ENCODE measurements around the gene SYNC.
"Not testable (repeated sequence)": the region's sequence is repeated elsewhere in the genome, so short reads cannot be mapped to it uniquely, and the experiment has no call there.

The SYNC gene

GRCh38 chr1:32713081-32713480, 10.5 kb upstream of the SYNC start:
- H3K36me3 Mint-ChIP-seq, result no peaks in the 10 kb centered on the region
- H3K4me1 Mint-ChIP-seq (ENCODE audit: low read depth), result peaks cover 6% of the 10 kb centered on the region
- H3K27ac Mint-ChIP-seq, result no peak overlapping the region
- H3K9me3 Mint-ChIP-seq (ENCODE audit: low read depth), result no peaks in the 10 kb centered on the region
- H3K4me3 Mint-ChIP-seq, result no peak overlapping the region
- H3K27me3 Mint-ChIP-seq, result no peaks in the 10 kb centered on the region

GRCh38 chr1:32711221-32711620, 8.7 kb upstream of the SYNC start:
- H3K36me3 Mint-ChIP-seq; H3K4me1 Mint-ChIP-seq (ENCODE audit: low read depth); H3K27me3 Mint-ChIP-seq; H3K27ac Mint-ChIP-seq; H3K9me3 Mint-ChIP-seq (ENCODE audit: low read depth); H3K4me3 Mint-ChIP-seq: not testable (repeated sequence)

DNA sequence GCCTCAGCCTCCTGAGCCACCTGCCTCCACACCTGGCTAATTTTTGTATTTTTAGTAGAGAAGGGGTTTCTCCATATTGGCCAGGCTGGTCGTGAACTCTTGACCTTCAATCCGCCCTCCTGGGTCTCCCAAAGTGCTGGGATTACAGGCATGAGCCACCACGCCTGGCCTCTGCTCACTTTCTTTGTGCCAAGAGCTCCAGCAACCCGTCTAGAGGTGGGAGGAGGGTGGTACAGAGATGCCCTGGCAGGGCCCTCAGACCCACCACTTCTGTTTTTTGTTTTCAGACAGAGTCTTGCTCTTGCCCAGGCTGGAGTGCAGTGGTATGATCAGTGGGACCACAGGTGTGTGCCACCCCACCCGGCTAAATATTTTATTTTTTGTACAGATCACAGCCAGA, 6.9 kb upstream of the SYNC start:
- H3K4me3 Mint-ChIP-seq, result no peak overlapping the region
- H3K9me3 Mint-ChIP-seq (ENCODE audit: low read depth), result no peaks in the 10 kb centered on the region
- H3K27ac Mint-ChIP-seq, result no peak overlapping the region
- peaks cover 3% of the 10 kb centered on the region for H3K4me1 Mint-ChIP-seq (ENCODE audit: low read depth)
- peaks cover 3% of the 10 kb centered on the region for H3K27me3 Mint-ChIP-seq
- no peaks in the 10 kb centered on the region for H3K36me3 Mint-ChIP-seq

GRCh38 chr1:32709075-32709474, 6.5 kb upstream of the SYNC start:
- Mint-ChIP-seq H3K27ac (no peak overlapping the region), H3K27me3 (peaks cover 3% of the 10 kb centered on the region), H3K9me3 (ENCODE audit: low read depth) (no peaks in the 10 kb centered on the region), H3K4me3 (no peak overlapping the region), H3K4me1 (ENCODE audit: low read depth) (peaks cover 3% of the 10 kb centered on the region), H3K36me3 (no peaks in the 10 kb centered on the region)

DNA sequence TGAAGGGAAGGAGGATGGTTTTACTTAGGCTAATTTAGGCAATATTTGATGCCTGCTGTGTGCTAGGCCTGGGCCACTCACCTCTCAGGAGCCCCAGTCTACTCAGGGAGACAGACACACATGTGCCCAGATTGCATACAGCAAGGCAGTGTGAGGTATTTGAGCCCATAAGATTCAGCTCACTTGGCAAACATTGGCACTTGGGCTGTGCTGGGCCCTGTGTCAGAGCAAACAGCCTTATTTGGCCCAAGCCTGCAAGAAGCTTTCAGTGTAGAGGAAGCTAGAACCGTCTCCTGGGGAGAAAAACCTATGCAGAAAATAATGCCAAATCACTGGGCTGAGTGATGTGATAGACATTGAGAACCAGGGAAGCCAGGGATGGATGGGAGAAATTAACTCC, 3.9 kb upstream of the SYNC start:
- no peak overlapping the region for H3K27ac Mint-ChIP-seq
- H3K27me3 Mint-ChIP-seq, result peaks cover 13% of the 10 kb centered on the region

DNA sequence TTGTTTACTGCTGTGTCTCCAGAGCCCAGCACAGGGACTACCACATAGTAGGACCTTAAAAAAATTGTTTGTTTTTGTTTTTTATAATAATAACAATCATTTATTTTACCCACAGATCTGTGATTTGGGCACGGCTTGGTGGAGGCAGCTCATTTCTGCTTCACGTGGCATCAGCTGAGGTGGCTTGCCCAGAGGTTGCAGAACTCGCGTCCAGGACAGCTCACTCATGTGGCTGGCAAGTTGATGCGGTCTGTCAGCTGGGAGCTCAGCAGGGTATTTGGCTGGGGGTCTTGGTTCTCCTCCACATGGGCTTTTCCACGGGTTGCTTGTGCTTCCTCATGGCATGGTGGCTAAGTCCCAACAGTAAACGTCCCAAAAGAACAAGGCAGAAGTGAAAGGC, 2.9 kb upstream of the SYNC start:
- H3K27ac Mint-ChIP-seq, result no peak overlapping the region
- H3K9me3 Mint-ChIP-seq (ENCODE audit: low read depth), result no peaks in the 10 kb centered on the region
- peaks cover 9% of the 10 kb centered on the region for H3K4me1 Mint-ChIP-seq (ENCODE audit: low read depth)
- no peak overlapping the region for H3K4me3 Mint-ChIP-seq
- H3K36me3 Mint-ChIP-seq, result no peaks in the 10 kb centered on the region
- H3K27me3 Mint-ChIP-seq, result peaks cover 15% of the 10 kb centered on the region

More for the DNA sequence above, 3.9 kb upstream of the SYNC start:
- Mint-ChIP-seq H3K4me3 (no peak overlapping the region), H3K9me3 (ENCODE audit: low read depth) (no peaks in the 10 kb centered on the region), H3K4me1 (ENCODE audit: low read depth) (peaks cover 9% of the 10 kb centered on the region), H3K36me3 (no peaks in the 10 kb centered on the region)

- peak overlapping the region; percentile 63 for H3K4me3 Mint-ChIP-seq
- no peaks in the 10 kb centered on the region for H3K36me3 Mint-ChIP-seq
- H3K27ac Mint-ChIP-seq, result no peak overlapping the region
- peaks cover 15% of the 10 kb centered on the region for H3K27me3 Mint-ChIP-seq
- H3K9me3 Mint-ChIP-seq (ENCODE audit: low read depth), result no peaks in the 10 kb centered on the region
- H3K4me1 Mint-ChIP-seq (ENCODE audit: low read depth), result peaks cover 9% of the 10 kb centered on the region
Observed at GRCh38 chr1:32703479-32704291, 1.1 kb upstream of the SYNC start.

DNA sequence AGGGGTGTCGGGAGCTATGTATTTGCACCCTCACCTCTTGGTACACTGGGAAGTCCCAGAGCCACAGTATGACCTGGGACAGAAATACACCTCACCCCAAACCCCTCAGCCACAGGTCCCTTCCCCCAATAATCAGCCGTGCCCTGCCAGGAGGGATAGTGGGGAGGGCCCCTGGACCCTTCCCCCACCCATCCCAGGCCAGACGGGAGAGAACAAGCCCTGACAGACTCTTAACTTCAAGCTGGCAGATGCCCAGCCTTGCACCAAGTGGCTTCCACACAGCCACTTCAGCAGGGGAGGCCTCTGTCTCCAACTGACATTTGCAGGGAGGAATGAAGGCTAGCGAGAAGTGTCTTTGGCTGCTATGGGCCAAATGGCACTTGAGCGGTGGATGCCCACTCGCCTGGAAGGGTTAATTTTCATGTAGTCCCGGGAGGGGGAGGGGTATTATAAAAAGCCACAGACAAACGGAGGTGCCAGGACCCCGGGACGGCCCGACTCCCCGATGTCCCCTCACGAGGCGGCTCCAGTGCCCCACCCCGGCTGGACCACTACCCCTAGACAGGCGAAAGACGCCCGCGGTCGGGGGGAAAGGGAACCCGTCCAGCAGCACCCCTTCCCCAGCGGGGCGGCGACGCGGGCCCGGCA, 495 bp downstream of the SYNC start:
- peaks cover 9% of the 10 kb centered on the region for H3K4me1 Mint-ChIP-seq (ENCODE audit: low read depth)
- H3K27me3 Mint-ChIP-seq, result peaks cover 15% of the 10 kb centered on the region
- no peaks in the 10 kb centered on the region for H3K9me3 Mint-ChIP-seq (ENCODE audit: low read depth)
- H3K36me3 Mint-ChIP-seq, result no peaks in the 10 kb centered on the region
- H3K4me3 Mint-ChIP-seq, result peak overlapping the region; percentile 69
- no peak overlapping the region for H3K27ac Mint-ChIP-seq

DNA sequence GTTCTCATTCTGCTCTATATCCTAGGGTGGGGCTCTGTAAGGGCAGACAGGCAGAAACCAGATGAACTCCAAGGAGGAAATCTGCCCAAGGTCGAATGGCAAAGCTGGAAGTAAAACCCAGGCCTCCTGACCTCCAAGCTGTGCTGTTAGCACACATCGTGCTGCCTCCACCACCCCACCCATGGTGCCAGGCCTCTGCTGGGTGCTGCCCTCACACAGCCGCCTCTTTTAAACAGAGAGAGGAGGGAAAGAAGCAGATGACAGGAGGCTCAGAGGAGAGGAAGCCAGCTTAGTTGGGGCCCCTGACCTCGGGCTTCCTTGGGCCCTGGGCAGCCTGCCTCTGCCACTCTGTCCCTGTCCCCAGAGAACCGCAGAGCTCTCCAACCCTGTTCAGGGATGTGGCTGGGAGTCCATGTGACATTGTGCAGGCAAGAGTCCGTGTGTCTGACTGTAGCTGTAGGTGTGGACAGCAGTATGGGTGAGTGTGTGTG, 1.1 kb downstream of the SYNC start:
- H3K4me3 Mint-ChIP-seq, result peak overlapping the region; percentile 69
- peaks cover 15% of the 10 kb centered on the region for H3K27me3 Mint-ChIP-seq
- H3K9me3 Mint-ChIP-seq (ENCODE audit: low read depth), result no peaks in the 10 kb centered on the region
- H3K4me1 Mint-ChIP-seq (ENCODE audit: low read depth), result peaks cover 9% of the 10 kb centered on the region
- no peak overlapping the region for H3K27ac Mint-ChIP-seq
- H3K36me3 Mint-ChIP-seq, result no peaks in the 10 kb centered on the region

DNA sequence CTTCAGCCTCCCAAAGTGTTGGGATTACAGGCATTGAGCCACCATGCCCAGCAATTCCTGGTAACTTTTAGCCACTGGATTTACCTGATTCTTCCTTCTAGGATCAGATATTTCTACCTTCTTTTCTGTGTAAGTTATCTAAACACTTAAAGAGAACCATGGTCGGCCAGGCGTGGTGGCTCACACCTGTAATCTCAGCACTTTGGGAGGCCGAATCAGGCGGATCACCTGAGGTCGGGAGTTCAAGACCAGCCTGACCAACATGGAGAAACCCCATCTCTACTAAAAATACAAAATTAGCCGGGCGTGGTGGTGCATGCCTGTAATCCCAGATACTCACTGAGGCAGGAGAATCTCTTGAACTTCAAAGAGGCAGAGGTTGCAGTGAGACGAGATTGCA, 5.6 kb downstream of the SYNC start:
- not testable (repeated sequence) for H3K4me3 Mint-ChIP-seq; H3K27me3 Mint-ChIP-seq; H3K4me1 Mint-ChIP-seq (ENCODE audit: low read depth); H3K36me3 Mint-ChIP-seq; H3K27ac Mint-ChIP-seq; H3K9me3 Mint-ChIP-seq (ENCODE audit: low read depth)

- H3K4me3 Mint-ChIP-seq, result no peak overlapping the region
- no peaks in the 10 kb centered on the region for H3K9me3 Mint-ChIP-seq (ENCODE audit: low read depth)
- no peaks in the 10 kb centered on the region for H3K4me1 Mint-ChIP-seq (ENCODE audit: low read depth)
- peaks cover under 1% of the 10 kb centered on the region for H3K27me3 Mint-ChIP-seq
- no peaks in the 10 kb centered on the region for H3K36me3 Mint-ChIP-seq
- H3K27ac Mint-ChIP-seq, result no peak overlapping the region
Observed at GRCh38 chr1:32696041-32696440, 6.5 kb downstream of the SYNC start.

DNA sequence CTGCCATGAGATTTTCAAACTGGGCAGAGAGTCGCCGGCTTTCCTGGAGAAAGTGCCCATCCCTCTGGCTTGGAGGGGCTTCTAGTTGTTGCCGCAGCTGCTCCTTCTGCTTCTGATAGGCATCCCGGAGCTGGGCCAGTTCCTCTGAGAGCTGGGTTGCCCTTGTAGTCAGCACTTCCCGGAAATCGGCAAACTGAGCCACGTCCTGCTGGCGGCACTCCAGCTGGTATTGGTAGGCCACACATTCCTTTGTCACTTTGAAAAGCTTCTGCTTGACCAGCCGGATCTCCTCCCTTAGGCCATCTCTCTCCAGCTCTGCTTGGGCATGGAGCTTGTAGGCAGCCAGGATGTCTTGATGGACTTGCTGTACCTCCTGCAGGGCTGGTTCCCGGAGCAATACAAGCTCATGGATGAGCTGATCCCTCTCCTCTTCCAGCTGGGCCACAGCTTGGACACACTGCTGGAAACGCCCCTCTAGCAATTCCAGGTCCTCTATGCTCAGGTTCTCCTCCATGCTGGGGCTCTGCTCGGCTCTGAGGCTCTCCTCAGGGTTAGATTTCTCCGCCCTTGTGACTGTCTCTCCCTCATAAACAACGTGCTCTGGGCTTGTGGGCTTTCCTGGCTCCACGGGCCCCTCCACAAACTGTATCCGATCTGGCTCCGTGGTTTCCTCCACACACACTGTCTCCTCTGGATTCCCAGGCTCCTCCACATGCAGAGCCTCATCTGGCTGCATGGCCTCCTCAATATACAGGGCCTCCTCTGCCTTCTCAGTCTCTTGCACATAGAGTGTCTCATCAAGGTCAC, 7.3 kb downstream of the SYNC start:
- no peaks in the 10 kb centered on the region for H3K36me3 Mint-ChIP-seq
- H3K9me3 Mint-ChIP-seq (ENCODE audit: low read depth), result no peaks in the 10 kb centered on the region
- H3K27me3 Mint-ChIP-seq, result no peaks in the 10 kb centered on the region
- no peak overlapping the region for H3K27ac Mint-ChIP-seq
- no peaks in the 10 kb centered on the region for H3K4me1 Mint-ChIP-seq (ENCODE audit: low read depth)
- H3K4me3 Mint-ChIP-seq, result no peak overlapping the region

DNA sequence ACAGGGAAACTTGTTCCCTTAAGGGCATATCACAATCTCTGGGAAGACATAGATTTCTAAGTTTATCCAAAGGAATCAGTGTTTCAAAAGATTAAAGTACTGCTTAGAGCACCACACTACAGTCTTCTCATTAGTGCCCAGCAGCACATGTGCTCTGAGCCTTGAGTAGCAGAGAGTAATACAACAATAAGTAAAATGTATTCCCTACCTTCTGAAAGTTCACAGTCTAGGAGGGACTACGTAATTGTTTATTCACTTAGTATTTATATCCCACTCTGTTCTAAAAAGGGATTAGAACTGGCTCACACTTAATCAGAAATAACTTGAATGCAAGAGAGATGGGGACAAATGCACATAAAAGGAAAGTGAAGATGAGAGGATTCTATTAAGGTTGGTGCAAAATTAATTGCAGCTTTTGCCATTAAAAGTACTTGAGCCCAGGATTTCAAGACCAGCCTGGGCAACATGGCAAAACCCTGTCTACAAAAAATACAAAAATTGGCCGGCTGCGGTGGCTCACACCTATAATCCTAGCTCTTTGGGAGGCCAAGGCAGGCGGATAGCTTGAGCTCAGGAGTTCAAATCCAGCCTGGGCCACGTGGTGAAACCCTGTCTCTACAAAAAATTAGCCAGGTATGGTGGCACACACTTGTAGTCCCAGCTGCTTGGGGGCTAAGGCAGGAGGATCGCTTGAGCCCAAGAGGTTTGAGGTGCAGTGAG, 9.0 kb downstream of the SYNC start:
- no peaks in the 10 kb centered on the region for H3K36me3 Mint-ChIP-seq
- no peak overlapping the region for H3K27ac Mint-ChIP-seq
- H3K4me1 Mint-ChIP-seq (ENCODE audit: low read depth), result no peaks in the 10 kb centered on the region
- H3K9me3 Mint-ChIP-seq (ENCODE audit: low read depth), result no peaks in the 10 kb centered on the region
- H3K4me3 Mint-ChIP-seq, result no peak overlapping the region
- H3K27me3 Mint-ChIP-seq, result no peaks in the 10 kb centered on the region

DNA sequence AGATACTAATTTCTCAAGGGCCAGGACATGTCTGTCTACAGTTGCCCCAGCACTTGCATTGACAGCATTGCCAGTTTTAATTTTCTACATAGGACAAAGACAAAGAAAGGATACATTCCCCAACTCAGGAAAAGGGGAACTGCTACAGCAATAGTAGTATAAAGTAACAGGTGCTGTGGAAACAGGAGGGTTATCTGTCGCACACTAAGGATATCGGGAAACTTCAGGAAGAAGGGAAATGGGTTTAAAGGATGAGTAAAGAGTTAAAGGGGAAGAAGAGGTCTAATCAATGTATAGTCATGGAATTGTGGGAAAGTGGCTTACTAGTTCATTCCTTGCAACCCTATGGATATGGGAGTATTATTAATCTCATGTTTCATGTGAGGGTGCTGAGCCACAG, 16.2 kb downstream of the SYNC start:
- no peaks in the 10 kb centered on the region for H3K36me3 Mint-ChIP-seq
- peaks cover 5% of the 10 kb centered on the region for H3K4me1 Mint-ChIP-seq (ENCODE audit: low read depth)
- no peaks in the 10 kb centered on the region for H3K9me3 Mint-ChIP-seq (ENCODE audit: low read depth)
- no peak overlapping the region for H3K4me3 Mint-ChIP-seq
- H3K27ac Mint-ChIP-seq, result peak overlapping the region; percentile 46
- no peaks in the 10 kb centered on the region for H3K27me3 Mint-ChIP-seq
